Vagina (tissue), 2 donors: ENCODE measurements around the gene ZNF107.

Experiments used
- POLR2A ChIP-seq, 2 donors: fragments of 450-650 bp; IDR thresholded peaks; one replicate each; pipeline ENCODE4 v1.6.1; 2017; ENCODE audit warnings: antibody characterized with exemption in 2 of 2, mild to moderate bottlenecking in 2 of 2, moderate library complexity in 2 of 2
- POLR2AphosphoS5 ChIP-seq, 2 donors: sonication (generic); formaldehyde crosslinking; IDR thresholded peaks; one replicate each; pipeline ENCODE4 v1.9.0; 2017; ENCODE audit warnings: antibody characterized with exemption in 2 of 2, mild to moderate bottlenecking in 2 of 2, low read depth in 1 of 2; ENCODE audit not compliant: insufficient read depth in 1 of 2

DNA sequence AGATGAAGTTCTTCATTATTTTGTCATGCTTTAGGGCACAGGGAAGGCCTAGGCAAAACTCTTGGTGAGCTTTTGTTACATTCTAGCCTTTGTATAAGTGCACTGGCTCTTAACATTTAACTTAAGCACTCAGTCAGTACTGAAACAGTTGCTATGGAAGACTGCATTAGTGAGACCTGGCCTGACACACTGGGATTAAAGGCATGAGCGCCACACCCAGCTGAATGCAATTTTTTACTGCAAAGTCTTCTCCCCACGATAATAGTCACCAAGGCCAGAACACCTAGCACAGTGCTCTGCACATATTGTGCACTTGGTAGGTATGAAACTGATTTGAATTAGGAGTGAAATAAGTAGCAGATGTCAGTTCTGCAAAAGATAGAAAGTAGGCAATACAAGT lies 87.1 kb downstream of the ZNF107 start:
- TF ChIP-seq POLR2AphosphoS5 (IDR thresholded peaks at IDR 0.05; ENCODE audit: insufficient read depth in 1 of 2, low read depth in 1 of 2) (no peak), POLR2A (IDR thresholded peaks at IDR 0.05) (no peak)
